Fibroblast of the aortic adventitia (primary cell): ENCODE measurements around the gene UBE2D1. TPM values are rescaled to one million over a fixed set of nuclear protein-coding genes. Genes with fewer than 3 reads are reported as not detected.

ENCODE experiments used
- DNase-seq: peaks from one replicate; pipeline ENCODE4 v3.0.0-alpha.2; 2010; ENCODE audit warnings: low read depth
- H3K4me3 ChIP-seq: 2 replicates; pipeline ENCODE4 v1.5.1; 2011; ENCODE audit warnings: low read depth, mild to moderate bottlenecking, control low read depth, low read length, moderate library complexity
- total RNA-seq: library from RNA; depleted of rRNA; stranded (reverse); fragments of >200 nt; gene quantifications from 2 replicates; pipeline ENCODE4 v1.2.3, GENCODE V29; 2012; ENCODE audit warnings: low replicate concordance
- TF ChIP-seq, protein P1 (sequence below): IDR thresholded peaks from 2 replicates; pipeline ENCODE4 v1.5.1; 2011; ENCODE audit warnings: mild to moderate bottlenecking, low read length, control low read depth, inconsistent platforms; ENCODE audit not compliant: insufficient read depth

UBE2D1 gene
- total RNA-seq, 1 donor = 25.0 TPM

DNA sequence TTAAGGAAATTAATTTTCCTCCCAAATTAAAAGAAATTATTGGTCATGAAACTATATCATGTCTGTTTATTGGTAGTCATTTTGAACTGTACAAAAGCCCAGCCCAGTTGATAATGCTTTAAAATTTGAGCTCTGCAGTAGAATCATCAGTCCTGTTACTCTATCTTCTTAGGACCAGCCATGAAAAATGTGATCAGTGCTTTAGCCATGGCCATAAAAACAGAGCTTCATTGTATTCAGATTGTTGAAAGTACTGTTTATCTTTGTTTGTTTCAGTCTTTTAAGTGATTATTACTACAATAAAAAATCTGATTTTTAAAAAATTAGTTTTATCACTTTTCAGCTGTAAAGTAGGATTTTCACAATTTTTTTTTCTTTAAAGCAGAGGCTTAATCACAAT is 36.7 kb downstream of the UBE2D1 start:
- TF ChIP-seq, protein P1, sequence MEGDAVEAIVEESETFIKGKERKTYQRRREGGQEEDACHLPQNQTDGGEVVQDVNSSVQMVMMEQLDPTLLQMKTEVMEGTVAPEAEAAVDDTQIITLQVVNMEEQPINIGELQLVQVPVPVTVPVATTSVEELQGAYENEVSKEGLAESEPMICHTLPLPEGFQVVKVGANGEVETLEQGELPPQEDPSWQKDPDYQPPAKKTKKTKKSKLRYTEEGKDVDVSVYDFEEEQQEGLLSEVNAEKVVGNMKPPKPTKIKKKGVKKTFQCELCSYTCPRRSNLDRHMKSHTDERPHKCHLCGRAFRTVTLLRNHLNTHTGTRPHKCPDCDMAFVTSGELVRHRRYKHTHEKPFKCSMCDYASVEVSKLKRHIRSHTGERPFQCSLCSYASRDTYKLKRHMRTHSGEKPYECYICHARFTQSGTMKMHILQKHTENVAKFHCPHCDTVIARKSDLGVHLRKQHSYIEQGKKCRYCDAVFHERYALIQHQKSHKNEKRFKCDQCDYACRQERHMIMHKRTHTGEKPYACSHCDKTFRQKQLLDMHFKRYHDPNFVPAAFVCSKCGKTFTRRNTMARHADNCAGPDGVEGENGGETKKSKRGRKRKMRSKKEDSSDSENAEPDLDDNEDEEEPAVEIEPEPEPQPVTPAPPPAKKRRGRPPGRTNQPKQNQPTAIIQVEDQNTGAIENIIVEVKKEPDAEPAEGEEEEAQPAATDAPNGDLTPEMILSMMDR = no peak
- H3K4me3 ChIP-seq = no peak overlapping the region
- DNase-seq = no peak

DNA sequence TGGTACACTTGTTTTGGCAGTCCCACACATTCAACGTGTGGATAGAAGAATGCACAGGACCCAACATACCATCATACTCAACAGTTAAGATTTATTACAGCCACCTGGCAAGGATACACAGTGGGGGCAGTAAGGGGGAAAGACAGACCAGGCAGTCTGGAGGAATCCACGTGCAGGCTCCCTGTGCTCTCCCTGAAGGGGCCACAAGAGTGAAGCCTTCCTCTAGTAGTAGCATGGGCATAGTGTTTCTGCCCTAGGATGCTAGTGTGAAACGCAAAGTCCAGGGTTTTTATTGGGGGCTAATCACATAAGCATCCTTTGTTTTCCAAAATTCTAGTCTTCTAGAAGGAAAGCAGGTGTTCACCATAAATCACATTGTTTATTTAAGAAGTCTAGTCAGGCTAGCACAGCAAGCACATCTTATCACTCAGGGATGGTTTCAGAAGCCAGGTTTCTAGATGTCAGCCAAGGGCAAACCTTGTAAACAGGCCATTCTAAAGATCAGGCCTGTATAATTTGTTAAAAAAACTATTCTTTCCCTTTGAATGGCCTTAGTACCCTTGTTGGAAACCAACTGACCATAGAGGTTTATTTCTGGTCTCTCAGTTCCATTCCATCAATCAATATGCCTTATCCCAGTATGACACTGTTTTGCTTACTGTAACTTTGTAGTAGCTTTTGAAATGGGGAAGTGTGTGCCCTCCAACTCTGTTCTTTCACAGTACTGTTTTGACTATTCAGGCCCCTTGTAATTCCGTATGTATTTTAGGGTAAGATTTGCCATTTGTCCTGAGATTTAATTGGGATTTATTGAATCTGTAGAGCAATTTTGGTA is 38.0 kb downstream of the UBE2D1 start:
- H3K4me3 ChIP-seq = no peak overlapping the region
- no peak for DNase-seq
- TF ChIP-seq, protein P1 = no peak

DNA sequence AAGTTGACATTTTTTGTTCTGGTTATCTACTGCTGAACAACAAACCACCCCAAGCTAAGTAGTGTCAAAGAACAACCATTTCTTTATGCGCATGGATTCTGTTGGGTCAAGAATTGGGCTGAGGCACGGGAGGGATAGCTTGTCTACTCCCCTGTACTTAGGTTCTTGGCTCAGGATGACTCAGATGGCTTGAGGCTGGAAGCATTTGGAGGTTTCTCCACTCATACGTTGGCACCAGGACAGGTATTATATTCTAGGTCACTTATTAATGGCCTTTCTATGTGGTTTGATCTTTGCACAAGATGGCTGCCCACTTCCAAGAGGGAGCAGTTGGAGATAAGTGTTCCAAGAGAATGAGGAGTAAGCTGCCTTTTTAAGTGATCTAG is 38.6 kb downstream of the UBE2D1 start:
- DNase-seq = no peak
- TF ChIP-seq, protein P1 = no peak
- no peak overlapping the region for H3K4me3 ChIP-seq

DNA sequence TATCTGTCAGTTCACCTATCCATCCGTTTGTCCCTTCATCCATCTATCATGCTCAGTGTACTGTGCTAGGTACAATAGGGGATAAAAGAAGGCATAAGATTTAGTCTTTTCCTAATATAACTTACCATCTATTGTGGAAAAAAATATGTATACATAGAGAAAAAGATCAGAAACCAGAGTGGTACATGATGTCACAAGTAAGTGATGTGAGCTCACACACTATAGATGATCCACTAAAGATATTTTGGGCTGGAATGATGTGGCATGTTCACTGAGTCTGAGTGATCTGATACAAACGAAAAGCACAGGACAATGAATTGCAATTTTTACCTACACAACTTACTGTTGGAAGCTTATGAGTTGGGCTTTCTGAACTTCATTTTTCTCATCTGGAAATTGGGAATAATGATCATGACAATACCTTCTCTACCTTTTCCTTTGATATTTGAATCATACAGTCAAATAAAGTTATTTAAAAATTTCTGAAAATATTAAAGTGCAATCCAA is 47.7 kb downstream of the UBE2D1 start:
- no peak for DNase-seq
- TF ChIP-seq, protein P1 = no peak
- no peak overlapping the region for H3K4me3 ChIP-seq

DNA sequence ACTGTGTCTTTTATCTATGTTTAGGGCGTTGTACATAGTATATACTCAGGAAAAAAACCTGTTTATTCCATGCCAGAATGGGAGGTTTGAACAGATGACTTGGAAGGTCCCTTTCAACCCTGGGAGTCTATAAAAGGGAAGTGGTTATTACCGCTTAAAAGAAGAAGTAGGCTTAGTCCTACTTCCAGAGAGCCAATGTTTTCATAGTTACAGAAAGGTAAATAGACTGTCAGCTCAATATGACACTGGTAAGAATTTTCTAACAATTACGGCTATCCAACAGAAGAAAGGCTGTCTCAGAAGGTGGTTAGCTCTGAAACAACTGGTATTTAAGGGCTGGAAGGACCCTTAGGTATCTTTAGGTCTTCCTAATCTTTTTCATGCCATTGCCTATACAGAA is 49.3 kb downstream of the UBE2D1 start:
- peak overlapping the region; percentile 95 for H3K4me3 ChIP-seq
- no peak for DNase-seq
- TF ChIP-seq, protein P1 = no peak

DNA sequence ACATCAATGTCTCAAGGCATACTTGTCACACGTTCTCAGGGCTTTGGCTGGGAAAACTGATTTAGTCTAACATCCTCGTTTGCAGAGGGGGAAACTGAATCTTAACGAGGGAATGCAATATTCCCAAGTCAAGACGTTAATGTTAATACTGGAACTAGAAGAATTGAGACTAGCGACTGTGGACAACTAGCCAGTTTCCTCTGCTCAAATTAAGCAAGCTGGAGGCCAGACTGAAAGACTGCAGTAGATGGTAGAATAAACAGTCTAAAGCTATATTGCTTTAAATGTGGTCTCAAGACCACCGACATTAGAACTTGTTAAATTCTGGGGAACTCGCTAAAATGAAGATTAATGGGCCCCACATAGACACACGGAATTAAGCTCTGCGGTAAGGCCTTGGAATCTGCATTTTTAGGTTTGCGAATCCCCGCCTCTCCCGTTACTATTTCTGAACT is 49.8 kb downstream of the UBE2D1 start:
- TF ChIP-seq, protein P1 = no peak
- peak overlapping the region; percentile 95 for H3K4me3 ChIP-seq
- no peak for DNase-seq
